Measurements from ENCODE around the gene MAN2A1. TPM values are rescaled to one million over a fixed set of nuclear protein-coding genes. Genes with fewer than 3 reads are reported as not detected.
A peak's percentile ranks its signal among the peaks of the same experiment; 100 is the strongest.

The MAN2A1 gene
- total RNA-seq, 1 experiment from 2014 or later: 86.6 TPM

DNA sequence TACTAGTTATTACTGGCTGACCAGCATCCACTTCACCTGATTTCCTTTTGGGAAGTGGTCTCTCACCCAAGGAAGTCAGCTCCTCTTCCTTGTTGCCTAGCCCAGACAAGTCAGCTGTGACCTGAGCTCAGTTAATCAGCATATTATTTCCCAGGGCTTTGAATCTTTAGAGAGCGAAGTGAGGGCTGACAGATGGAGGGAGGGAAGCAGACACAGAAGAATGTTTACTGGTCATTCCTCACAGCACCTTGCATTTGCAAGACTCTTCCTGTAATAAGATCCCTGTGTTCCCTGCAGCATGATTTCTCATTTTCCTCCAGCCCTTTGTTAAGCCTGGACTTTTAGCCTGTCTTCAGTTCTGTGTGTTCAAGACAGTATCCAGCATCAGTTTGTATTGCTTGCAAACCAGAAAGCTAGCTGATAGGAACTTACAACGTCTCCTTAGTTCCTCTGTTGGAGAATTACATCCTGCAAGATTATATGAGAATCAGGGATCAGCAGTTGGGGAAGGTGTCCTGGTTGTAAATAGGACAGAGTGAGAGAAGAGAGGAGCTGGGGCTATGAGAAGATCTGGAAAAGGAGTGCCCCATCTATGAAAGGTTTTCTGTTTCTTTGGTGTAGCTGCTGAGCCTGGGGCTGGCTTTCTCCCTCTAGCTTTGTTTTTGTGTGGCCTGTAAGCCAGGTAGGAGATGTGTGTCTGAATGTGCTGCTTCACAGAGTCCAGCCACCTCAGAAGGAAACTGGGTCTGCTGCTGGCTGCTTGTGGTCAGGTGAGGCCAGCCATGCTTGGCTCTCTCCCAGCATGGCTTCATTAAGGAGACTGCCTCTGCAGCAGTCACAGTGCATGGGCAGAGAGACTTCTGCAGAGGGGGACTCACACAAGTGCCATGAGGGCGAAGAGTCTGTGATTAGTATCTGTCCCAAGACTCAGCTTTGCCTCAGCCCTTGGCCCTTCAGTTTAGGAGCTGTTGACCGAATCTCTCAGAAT is 50.3 kb downstream of the MAN2A1 start:
- ATAC-seq (peak; percentile 88), DNase-seq (ENCODE audit: low spot score) (peak; percentile 21)
- CTCF ChIA-PET: interaction anchor here (1.5 to 3.6 kb wide), 2 partner anchors 51 to 98 kb away, joined by 3 to 15 read pairs; partner anchors contain the start of gene MAN2A1
- Mint-ChIP-seq H3K27me3 (ENCODE audit: low read depth) (no peaks in the 10 kb centered on the region), H3K4me1 (peaks cover 83% of the 10 kb centered on the region), H3K36me3 (peaks cover 3% of the 10 kb centered on the region; the same call in 1 of the 2 replicates), H3K9me3 (no peaks in the 10 kb centered on the region), H3K4me3 (peak overlapping the region; percentile 63), H3K27ac (peak overlapping the region; percentile 99)
- POLR2A ChIA-PET: interaction anchor here (0.7 to 1.7 kb wide), 2 partner anchors 12 to 51 kb away, joined by 4 to 8 read pairs; partner anchors contain the start of gene MAN2A1
- TF ChIP-seq ZNF416 (CRISPR knock-in tag; IDR thresholded peaks at IDR 0.05): no peak
- no peak for TF ChIP-seq SMAD4 (CRISPR knock-in tag; IDR thresholded peaks at IDR 0.05)
- TF ChIP-seq, protein P1, sequence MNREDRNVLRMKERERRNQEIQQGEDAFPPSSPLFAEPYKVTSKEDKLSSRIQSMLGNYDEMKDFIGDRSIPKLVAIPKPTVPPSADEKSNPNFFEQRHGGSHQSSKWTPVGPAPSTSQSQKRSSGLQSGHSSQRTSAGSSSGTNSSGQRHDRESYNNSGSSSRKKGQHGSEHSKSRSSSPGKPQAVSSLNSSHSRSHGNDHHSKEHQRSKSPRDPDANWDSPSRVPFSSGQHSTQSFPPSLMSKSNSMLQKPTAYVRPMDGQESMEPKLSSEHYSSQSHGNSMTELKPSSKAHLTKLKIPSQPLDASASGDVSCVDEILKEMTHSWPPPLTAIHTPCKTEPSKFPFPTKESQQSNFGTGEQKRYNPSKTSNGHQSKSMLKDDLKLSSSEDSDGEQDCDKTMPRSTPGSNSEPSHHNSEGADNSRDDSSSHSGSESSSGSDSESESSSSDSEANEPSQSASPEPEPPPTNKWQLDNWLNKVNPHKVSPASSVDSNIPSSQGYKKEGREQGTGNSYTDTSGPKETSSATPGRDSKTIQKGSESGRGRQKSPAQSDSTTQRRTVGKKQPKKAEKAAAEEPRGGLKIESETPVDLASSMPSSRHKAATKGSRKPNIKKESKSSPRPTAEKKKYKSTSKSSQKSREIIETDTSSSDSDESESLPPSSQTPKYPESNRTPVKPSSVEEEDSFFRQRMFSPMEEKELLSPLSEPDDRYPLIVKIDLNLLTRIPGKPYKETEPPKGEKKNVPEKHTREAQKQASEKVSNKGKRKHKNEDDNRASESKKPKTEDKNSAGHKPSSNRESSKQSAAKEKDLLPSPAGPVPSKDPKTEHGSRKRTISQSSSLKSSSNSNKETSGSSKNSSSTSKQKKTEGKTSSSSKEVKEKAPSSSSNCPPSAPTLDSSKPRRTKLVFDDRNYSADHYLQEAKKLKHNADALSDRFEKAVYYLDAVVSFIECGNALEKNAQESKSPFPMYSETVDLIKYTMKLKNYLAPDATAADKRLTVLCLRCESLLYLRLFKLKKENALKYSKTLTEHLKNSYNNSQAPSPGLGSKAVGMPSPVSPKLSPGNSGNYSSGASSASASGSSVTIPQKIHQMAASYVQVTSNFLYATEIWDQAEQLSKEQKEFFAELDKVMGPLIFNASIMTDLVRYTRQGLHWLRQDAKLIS (CRISPR knock-in tag; IDR thresholded peaks at IDR 0.05; ENCODE audit: borderline replicate concordance): peak; percentile 45; the same call in 1 of the 2 replicates
- peak; percentile 47; the same call in 1 of the 2 replicates for TF ChIP-seq SP1 (CRISPR knock-in tag; conservative IDR thresholded peaks at IDR 0.05)
- TF ChIP-seq, protein P2, sequence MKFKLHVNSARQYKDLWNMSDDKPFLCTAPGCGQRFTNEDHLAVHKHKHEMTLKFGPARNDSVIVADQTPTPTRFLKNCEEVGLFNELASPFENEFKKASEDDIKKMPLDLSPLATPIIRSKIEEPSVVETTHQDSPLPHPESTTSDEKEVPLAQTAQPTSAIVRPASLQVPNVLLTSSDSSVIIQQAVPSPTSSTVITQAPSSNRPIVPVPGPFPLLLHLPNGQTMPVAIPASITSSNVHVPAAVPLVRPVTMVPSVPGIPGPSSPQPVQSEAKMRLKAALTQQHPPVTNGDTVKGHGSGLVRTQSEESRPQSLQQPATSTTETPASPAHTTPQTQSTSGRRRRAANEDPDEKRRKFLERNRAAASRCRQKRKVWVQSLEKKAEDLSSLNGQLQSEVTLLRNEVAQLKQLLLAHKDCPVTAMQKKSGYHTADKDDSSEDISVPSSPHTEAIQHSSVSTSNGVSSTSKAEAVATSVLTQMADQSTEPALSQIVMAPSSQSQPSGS (CRISPR knock-in tag; IDR thresholded peaks at IDR 0.05; ENCODE audit: borderline replicate concordance, low read depth): no peak
- TF ChIP-seq, protein P3, sequence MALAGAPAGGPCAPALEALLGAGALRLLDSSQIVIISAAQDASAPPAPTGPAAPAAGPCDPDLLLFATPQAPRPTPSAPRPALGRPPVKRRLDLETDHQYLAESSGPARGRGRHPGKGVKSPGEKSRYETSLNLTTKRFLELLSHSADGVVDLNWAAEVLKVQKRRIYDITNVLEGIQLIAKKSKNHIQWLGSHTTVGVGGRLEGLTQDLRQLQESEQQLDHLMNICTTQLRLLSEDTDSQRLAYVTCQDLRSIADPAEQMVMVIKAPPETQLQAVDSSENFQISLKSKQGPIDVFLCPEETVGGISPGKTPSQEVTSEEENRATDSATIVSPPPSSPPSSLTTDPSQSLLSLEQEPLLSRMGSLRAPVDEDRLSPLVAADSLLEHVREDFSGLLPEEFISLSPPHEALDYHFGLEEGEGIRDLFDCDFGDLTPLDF (CRISPR knock-in tag; IDR thresholded peaks at IDR 0.05): no peak
- no peak for TF ChIP-seq SMAD3 (CRISPR knock-in tag; IDR thresholded peaks at IDR 0.05; ENCODE audit: borderline replicate concordance)
- no peak for TF ChIP-seq ZNF219 (CRISPR knock-in tag; IDR thresholded peaks at IDR 0.05; ENCODE audit: borderline replicate concordance)
- TF ChIP-seq EMX1 (CRISPR knock-in tag; IDR thresholded peaks at IDR 0.05): no peak
- peak; percentile 66; the same call in 1 of the 2 replicates for TF ChIP-seq FOXK1 (CRISPR knock-in tag; IDR thresholded peaks at IDR 0.05)
- TF ChIP-seq, protein P4, sequence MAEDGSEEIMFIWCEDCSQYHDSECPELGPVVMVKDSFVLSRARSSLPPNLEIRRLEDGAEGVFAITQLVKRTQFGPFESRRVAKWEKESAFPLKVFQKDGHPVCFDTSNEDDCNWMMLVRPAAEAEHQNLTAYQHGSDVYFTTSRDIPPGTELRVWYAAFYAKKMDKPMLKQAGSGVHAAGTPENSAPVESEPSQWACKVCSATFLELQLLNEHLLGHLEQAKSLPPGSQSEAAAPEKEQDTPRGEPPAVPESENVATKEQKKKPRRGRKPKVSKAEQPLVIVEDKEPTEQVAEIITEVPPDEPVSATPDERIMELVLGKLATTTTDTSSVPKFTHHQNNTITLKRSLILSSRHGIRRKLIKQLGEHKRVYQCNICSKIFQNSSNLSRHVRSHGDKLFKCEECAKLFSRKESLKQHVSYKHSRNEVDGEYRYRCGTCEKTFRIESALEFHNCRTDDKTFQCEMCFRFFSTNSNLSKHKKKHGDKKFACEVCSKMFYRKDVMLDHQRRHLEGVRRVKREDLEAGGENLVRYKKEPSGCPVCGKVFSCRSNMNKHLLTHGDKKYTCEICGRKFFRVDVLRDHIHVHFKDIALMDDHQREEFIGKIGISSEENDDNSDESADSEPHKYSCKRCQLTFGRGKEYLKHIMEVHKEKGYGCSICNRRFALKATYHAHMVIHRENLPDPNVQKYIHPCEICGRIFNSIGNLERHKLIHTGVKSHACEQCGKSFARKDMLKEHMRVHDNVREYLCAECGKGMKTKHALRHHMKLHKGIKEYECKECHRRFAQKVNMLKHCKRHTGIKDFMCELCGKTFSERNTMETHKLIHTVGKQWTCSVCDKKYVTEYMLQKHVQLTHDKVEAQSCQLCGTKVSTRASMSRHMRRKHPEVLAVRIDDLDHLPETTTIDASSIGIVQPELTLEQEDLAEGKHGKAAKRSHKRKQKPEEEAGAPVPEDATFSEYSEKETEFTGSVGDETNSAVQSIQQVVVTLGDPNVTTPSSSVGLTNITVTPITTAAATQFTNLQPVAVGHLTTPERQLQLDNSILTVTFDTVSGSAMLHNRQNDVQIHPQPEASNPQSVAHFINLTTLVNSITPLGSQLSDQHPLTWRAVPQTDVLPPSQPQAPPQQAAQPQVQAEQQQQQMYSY (CRISPR knock-in tag; IDR thresholded peaks at IDR 0.05): no peak
- TF ChIP-seq ZNF396 (CRISPR knock-in tag; IDR thresholded peaks at IDR 0.05; ENCODE audit: borderline replicate concordance): 0 out of 2 replicates have a peak, but pooled peaks have one; percentile 14
- TF ChIP-seq, protein P5, sequence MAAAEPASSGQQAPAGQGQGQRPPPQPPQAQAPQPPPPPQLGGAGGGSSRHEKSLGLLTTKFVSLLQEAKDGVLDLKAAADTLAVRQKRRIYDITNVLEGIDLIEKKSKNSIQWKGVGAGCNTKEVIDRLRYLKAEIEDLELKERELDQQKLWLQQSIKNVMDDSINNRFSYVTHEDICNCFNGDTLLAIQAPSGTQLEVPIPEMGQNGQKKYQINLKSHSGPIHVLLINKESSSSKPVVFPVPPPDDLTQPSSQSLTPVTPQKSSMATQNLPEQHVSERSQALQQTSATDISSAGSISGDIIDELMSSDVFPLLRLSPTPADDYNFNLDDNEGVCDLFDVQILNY (CRISPR knock-in tag; IDR thresholded peaks at IDR 0.05): no peak
- TF ChIP-seq MYBL2 (CRISPR knock-in tag; IDR thresholded peaks at IDR 0.05): 0 out of 2 replicates have a peak, but pooled peaks have one; percentile 52
- TF ChIP-seq GABPB1 (CRISPR knock-in tag; IDR thresholded peaks at IDR 0.05): no peak
- TF ChIP-seq ETV6 (CRISPR knock-in tag; IDR thresholded peaks at IDR 0.05): peak; percentile 86
- no peak for TF ChIP-seq NR2C2 (CRISPR knock-in tag; IDR thresholded peaks at IDR 0.05)
- TF ChIP-seq MXD4 (CRISPR knock-in tag; IDR thresholded peaks at IDR 0.05; ENCODE audit: borderline replicate concordance): no peak
- no peak for TF ChIP-seq NFYB (CRISPR knock-in tag; conservative IDR thresholded peaks at IDR 0.05; ENCODE audit: low read depth)
- TF ChIP-seq, protein P6, sequence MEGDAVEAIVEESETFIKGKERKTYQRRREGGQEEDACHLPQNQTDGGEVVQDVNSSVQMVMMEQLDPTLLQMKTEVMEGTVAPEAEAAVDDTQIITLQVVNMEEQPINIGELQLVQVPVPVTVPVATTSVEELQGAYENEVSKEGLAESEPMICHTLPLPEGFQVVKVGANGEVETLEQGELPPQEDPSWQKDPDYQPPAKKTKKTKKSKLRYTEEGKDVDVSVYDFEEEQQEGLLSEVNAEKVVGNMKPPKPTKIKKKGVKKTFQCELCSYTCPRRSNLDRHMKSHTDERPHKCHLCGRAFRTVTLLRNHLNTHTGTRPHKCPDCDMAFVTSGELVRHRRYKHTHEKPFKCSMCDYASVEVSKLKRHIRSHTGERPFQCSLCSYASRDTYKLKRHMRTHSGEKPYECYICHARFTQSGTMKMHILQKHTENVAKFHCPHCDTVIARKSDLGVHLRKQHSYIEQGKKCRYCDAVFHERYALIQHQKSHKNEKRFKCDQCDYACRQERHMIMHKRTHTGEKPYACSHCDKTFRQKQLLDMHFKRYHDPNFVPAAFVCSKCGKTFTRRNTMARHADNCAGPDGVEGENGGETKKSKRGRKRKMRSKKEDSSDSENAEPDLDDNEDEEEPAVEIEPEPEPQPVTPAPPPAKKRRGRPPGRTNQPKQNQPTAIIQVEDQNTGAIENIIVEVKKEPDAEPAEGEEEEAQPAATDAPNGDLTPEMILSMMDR (IDR thresholded peaks at IDR 0.05): no peak
- TF ChIP-seq, protein P7, sequence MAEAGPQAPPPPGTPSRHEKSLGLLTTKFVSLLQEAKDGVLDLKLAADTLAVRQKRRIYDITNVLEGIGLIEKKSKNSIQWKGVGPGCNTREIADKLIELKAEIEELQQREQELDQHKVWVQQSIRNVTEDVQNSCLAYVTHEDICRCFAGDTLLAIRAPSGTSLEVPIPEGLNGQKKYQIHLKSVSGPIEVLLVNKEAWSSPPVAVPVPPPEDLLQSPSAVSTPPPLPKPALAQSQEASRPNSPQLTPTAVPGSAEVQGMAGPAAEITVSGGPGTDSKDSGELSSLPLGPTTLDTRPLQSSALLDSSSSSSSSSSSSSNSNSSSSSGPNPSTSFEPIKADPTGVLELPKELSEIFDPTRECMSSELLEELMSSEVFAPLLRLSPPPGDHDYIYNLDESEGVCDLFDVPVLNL (CRISPR knock-in tag; IDR thresholded peaks at IDR 0.05; ENCODE audit: borderline replicate concordance, low read depth): no peak
- no peak for TF ChIP-seq ZBTB21 (CRISPR knock-in tag; IDR thresholded peaks at IDR 0.05; ENCODE audit: borderline replicate concordance)

Data from WTC11 (cell line).